ENCODE data around the gene LRRC10B. TPM values are rescaled to one million over a fixed set of nuclear protein-coding genes. Genes with fewer than 3 reads are reported as not detected.

The LRRC10B gene
- total and polyA plus RNA-seq, 7 experiments from 2014 or later = not detected

- no peak overlapping the region for H3K27ac Mint-ChIP-seq
- no peaks in the 10 kb centered on the region for H3K27me3 ChIP-seq (ENCODE audit: control insufficient read depth in 2 of 2, insufficient read depth in 2 of 2, low read length in 2 of 2)
- peaks cover 0 to 1% (median 0%) of the 10 kb centered on the region in 7 donors for H3K4me1 Mint-ChIP-seq
- H3K27me3 Mint-ChIP-seq = peaks cover 2 to 32% (median 15%) of the 10 kb centered on the region in 5 donors
- H3K4me1 ChIP-seq (ENCODE audit: control insufficient read depth in 2 of 2, insufficient read depth in 2 of 2, low read length in 2 of 2) = no peaks in the 10 kb centered on the region
- ChIA-PET CTCF (interaction anchor here (0.8 kb wide), 1 partner anchor 9 kb away, joined by 3 read pairs; no protein-coding TSS in a partner anchor), POLR2A (interaction anchor here (1.4 kb wide), 1 partner anchor 10 kb away, joined by 3 read pairs; no protein-coding TSS in a partner anchor)
- DNase-seq (no peak), ATAC-seq (no peak)
- H3K9me3 ChIP-seq (ENCODE audit: control insufficient read depth in 2 of 3, low read length in 3 of 3) = no peaks in the 10 kb centered on the region
- no peaks in the 10 kb centered on the region for H3K9me3 Mint-ChIP-seq
- H3K4me3 ChIP-seq (ENCODE audit: low read length) = no peak overlapping the region
- intact Hi-C loops (cut with micrococcal nuclease) = no loop called here
- no peak overlapping the region for H3K4me3 Mint-ChIP-seq
- H3K36me3 ChIP-seq (ENCODE audit: control insufficient read depth in 2 of 3, insufficient read depth in 3 of 3, low read length in 3 of 3) = no peaks in the 10 kb centered on the region
- H3K27ac ChIP-seq (ENCODE audit: low read depth, low read length) = no peak overlapping the region
- H3K36me3 Mint-ChIP-seq = no peaks in the 10 kb centered on the region
Observed at GRCh38 chr11:61526956-61527731, 18.6 kb downstream of the LRRC10B start.

GRCh38 chr11:61528114-61528513 is 19.6 kb downstream of the LRRC10B start:
- no peak overlapping the region for H3K27ac ChIP-seq (ENCODE audit: low read depth, low read length)
- H3K27me3 ChIP-seq (ENCODE audit: control insufficient read depth in 2 of 2, insufficient read depth in 2 of 2, low read length in 2 of 2) = no peaks in the 10 kb centered on the region
- ChIA-PET POLR2A (no interaction called here), CTCF (no interaction called here)
- Mint-ChIP-seq H3K27ac (no peak overlapping the region), H3K4me1 (peaks cover 0 to 1% (median 0%) of the 10 kb centered on the region in 7 donors), H3K9me3 (no peaks in the 10 kb centered on the region), H3K4me3 (no peak overlapping the region), H3K36me3 (no peaks in the 10 kb centered on the region), H3K27me3 (peaks cover 2 to 32% (median 15%) of the 10 kb centered on the region in 5 donors)
- H3K4me1 ChIP-seq (ENCODE audit: control insufficient read depth in 2 of 2, insufficient read depth in 2 of 2, low read length in 2 of 2) = no peaks in the 10 kb centered on the region
- intact Hi-C loops (cut with micrococcal nuclease) = no loop called here
- H3K4me3 ChIP-seq (ENCODE audit: low read length) = no peak overlapping the region
- DNase-seq (no peak), ATAC-seq (no peak)
- no peaks in the 10 kb centered on the region for H3K36me3 ChIP-seq (ENCODE audit: control insufficient read depth in 2 of 3, insufficient read depth in 3 of 3, low read length in 3 of 3)
- H3K9me3 ChIP-seq (ENCODE audit: control insufficient read depth in 2 of 3, low read length in 3 of 3) = no peaks in the 10 kb centered on the region

- CTCF ChIA-PET = no interaction called here
Observed at GRCh38 chr11:61529537-61530225, 21.1 kb downstream of the LRRC10B start.

GRCh38 chr11:61531044-61531443 is 22.5 kb downstream of the LRRC10B start:
- CTCF ChIA-PET = interaction anchor here (0.7 to 1.7 kb wide), 2 partner anchors 14 to 50 kb away, joined by 3 to 6 read pairs; no protein-coding TSS in a partner anchor
- H3K27ac Mint-ChIP-seq = no peak overlapping the region

More at GRCh38 chr11:61529537-61530225, 21.1 kb downstream of the LRRC10B start:
- ATAC-seq = no peak
- Histone ChIP-seq H3K36me3 (ENCODE audit: control insufficient read depth in 2 of 3, insufficient read depth in 3 of 3, low read length in 3 of 3) (no peaks in the 10 kb centered on the region), H3K9me3 (ENCODE audit: control insufficient read depth in 2 of 3, low read length in 3 of 3) (no peaks in the 10 kb centered on the region), H3K4me1 (ENCODE audit: control insufficient read depth in 2 of 2, insufficient read depth in 2 of 2, low read length in 2 of 2) (no peaks in the 10 kb centered on the region), H3K27ac (ENCODE audit: low read depth, low read length) (no peak overlapping the region), H3K4me3 (ENCODE audit: low read length) (no peak overlapping the region), H3K27me3 (ENCODE audit: control insufficient read depth in 2 of 2, insufficient read depth in 2 of 2, low read length in 2 of 2) (no peaks in the 10 kb centered on the region)
- H3K27ac Mint-ChIP-seq = no peak overlapping the region
- no peak overlapping the region for H3K4me3 Mint-ChIP-seq
- no peak for DNase-seq
- H3K36me3 Mint-ChIP-seq = no peaks in the 10 kb centered on the region
- peaks cover 0 to 1% (median 0%) of the 10 kb centered on the region in 7 donors for H3K4me1 Mint-ChIP-seq
- H3K9me3 Mint-ChIP-seq = peaks cover 0 to 2% (median 0%) of the 10 kb centered on the region in 11 donors
- POLR2A ChIA-PET = no interaction called here
- intact Hi-C loops (cut with micrococcal nuclease) = no loop called here
- peaks cover 2 to 31% (median 18%) of the 10 kb centered on the region in 5 donors for H3K27me3 Mint-ChIP-seq

GRCh38 chr11:61532134-61533038 is 23.8 kb downstream of the LRRC10B start:
- peak; percentile 12 to 48 (median 32) for DNase-seq
- Mint-ChIP-seq H3K27me3 (peaks cover 2 to 21% (median 10%) of the 10 kb centered on the region in 5 donors), H3K4me3 (no peak overlapping the region), H3K27ac (no peak overlapping the region), H3K36me3 (no peaks in the 10 kb centered on the region), H3K9me3 (peaks cover 0 to 2% (median 0%) of the 10 kb centered on the region in 11 donors), H3K4me1 (no peaks in the 10 kb centered on the region)
- Histone ChIP-seq H3K4me1 (ENCODE audit: control insufficient read depth in 2 of 2, insufficient read depth in 2 of 2, low read length in 2 of 2) (no peaks in the 10 kb centered on the region), H3K9me3 (ENCODE audit: control insufficient read depth in 2 of 3, low read length in 3 of 3) (no peaks in the 10 kb centered on the region), H3K27ac (ENCODE audit: low read depth, low read length) (no peak overlapping the region), H3K27me3 (ENCODE audit: control insufficient read depth in 2 of 2, insufficient read depth in 2 of 2, low read length in 2 of 2) (no peaks in the 10 kb centered on the region), H3K4me3 (ENCODE audit: low read length) (no peak overlapping the region), H3K36me3 (ENCODE audit: control insufficient read depth in 2 of 3, insufficient read depth in 3 of 3, low read length in 3 of 3) (no peaks in the 10 kb centered on the region)
- CTCF ChIA-PET = interaction anchor here (0.6 to 1.7 kb wide), 2 partner anchors 15 to 72 kb away, joined by 3 to 6 read pairs; no protein-coding TSS in a partner anchor
- ATAC-seq = peak; percentile 67
- intact Hi-C loops (cut with micrococcal nuclease) = loop anchor here in 1 of 2 donors (1.0 kb wide), 1 partner anchor 49 kb away; the partner anchor contains the start of gene SYT7
- POLR2A ChIA-PET = no interaction called here

More at GRCh38 chr11:61531044-61531443, 22.5 kb downstream of the LRRC10B start:
- Mint-ChIP-seq H3K4me1 (no peaks in the 10 kb centered on the region), H3K36me3 (no peaks in the 10 kb centered on the region), H3K9me3 (peaks cover 0 to 2% (median 0%) of the 10 kb centered on the region in 11 donors), H3K27me3 (peaks cover 2 to 24% (median 10%) of the 10 kb centered on the region in 5 donors), H3K4me3 (no peak overlapping the region)
- Histone ChIP-seq H3K27ac (ENCODE audit: low read depth, low read length) (no peak overlapping the region), H3K27me3 (ENCODE audit: control insufficient read depth in 2 of 2, insufficient read depth in 2 of 2, low read length in 2 of 2) (no peaks in the 10 kb centered on the region), H3K4me1 (ENCODE audit: control insufficient read depth in 2 of 2, insufficient read depth in 2 of 2, low read length in 2 of 2) (no peaks in the 10 kb centered on the region), H3K9me3 (ENCODE audit: control insufficient read depth in 2 of 3, low read length in 3 of 3) (no peaks in the 10 kb centered on the region), H3K4me3 (ENCODE audit: low read length) (no peak overlapping the region), H3K36me3 (ENCODE audit: control insufficient read depth in 2 of 3, insufficient read depth in 3 of 3, low read length in 3 of 3) (no peaks in the 10 kb centered on the region)
- intact Hi-C loops (cut with micrococcal nuclease) = no loop called here
- POLR2A ChIA-PET = no interaction called here
- DNase-seq (no peak), ATAC-seq (no peak)

GRCh38 chr11:61533039-61533375 is 24.5 kb downstream of the LRRC10B start:
- ATAC-seq = no peak
- intact Hi-C loops (cut with micrococcal nuclease) = no loop called here
- Mint-ChIP-seq H3K9me3 (peaks cover 0 to 2% (median 0%) of the 10 kb centered on the region in 11 donors), H3K4me3 (no peak overlapping the region), H3K36me3 (no peaks in the 10 kb centered on the region), H3K4me1 (no peaks in the 10 kb centered on the region), H3K27me3 (peaks cover 0 to 17% (median 10%) of the 10 kb centered on the region in 5 donors), H3K27ac (no peak overlapping the region)
- CTCF ChIA-PET = no interaction called here
- no peaks in the 10 kb centered on the region for H3K36me3 ChIP-seq (ENCODE audit: control insufficient read depth in 2 of 3, insufficient read depth in 3 of 3, low read length in 3 of 3)
- no peak overlapping the region for H3K27ac ChIP-seq (ENCODE audit: low read depth, low read length)
- no peaks in the 10 kb centered on the region for H3K4me1 ChIP-seq (ENCODE audit: control insufficient read depth in 2 of 2, insufficient read depth in 2 of 2, low read length in 2 of 2)
- H3K27me3 ChIP-seq (ENCODE audit: control insufficient read depth in 2 of 2, insufficient read depth in 2 of 2, low read length in 2 of 2) = no peaks in the 10 kb centered on the region
- DNase-seq = no peak
- POLR2A ChIA-PET = no interaction called here
- no peak overlapping the region for H3K4me3 ChIP-seq (ENCODE audit: low read length)
- H3K9me3 ChIP-seq (ENCODE audit: control insufficient read depth in 2 of 3, low read length in 3 of 3) = no peaks in the 10 kb centered on the region
